GM03348 (cell line): ENCODE results near the gene RALGAPA2.

ENCODE experiments used
- DNase-seq: peaks from one replicate; pipeline ENCODE4 v3.0.0; 2012; ENCODE audit warnings: low spot score

Gene RALGAPA2

DNA sequence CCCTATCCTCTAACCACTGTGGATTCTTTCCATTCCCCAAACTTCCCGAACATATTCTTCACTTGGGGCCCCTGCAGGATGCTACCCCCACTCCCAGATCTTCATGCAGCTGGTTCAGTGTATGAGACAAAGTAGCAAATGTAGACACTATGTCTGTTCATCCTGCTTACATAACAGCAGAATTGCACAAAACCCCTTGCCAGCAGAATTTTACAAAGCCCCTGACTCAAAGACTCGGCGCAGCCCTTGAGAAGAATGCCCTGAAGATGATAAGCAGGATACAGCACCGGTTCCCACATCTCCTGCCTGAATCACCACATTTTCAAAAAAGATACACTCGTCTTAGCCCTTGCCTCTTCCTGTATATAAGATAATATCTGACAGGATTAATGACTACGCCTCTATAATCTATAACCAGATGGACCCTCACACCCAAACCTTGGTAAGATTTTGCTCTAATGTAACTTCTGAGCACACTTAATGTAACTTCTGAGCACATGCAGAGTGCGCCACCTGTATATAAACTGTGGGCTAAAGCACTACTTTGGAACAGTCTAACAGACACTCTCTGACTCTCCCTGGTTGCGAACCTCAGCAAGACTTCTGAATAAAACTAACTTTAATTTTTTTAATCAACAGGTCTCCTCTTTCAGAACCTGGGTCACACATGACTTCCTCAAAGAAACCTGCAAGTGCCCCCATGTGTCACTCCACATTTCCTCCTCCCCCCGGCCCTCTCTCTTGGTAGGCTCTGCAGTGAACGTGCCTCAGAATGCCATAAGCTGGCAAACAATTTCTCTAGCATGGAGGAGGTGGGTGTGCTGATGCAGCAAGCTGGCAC lies 28.7 kb downstream of the RALGAPA2 start:
- no peak for DNase-seq

DNA sequence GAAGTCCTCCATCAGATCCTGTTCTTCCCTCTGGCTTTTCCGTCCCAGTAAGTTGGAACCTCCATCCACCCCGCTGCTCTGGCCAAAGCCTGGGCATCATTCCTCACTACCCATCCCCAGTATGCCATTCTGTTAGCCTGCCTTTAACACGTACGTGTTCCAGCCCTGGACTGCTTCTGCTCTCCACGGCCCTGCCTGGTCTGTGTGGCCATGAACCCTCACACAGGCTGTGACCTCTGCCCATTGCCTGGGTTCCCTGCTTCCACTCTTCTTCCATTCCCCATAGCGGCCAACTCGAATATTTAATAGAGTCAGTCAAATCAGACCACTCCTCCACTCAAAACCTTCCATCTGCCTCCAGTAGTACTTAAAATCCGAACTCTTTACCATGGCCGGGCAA lies 29.4 kb downstream of the RALGAPA2 start:
- DNase-seq, result no peak

- DNase-seq, result no peak
Observed at GRCh38 chr20:20680991-20681508, 31.4 kb downstream of the RALGAPA2 start.

DNA sequence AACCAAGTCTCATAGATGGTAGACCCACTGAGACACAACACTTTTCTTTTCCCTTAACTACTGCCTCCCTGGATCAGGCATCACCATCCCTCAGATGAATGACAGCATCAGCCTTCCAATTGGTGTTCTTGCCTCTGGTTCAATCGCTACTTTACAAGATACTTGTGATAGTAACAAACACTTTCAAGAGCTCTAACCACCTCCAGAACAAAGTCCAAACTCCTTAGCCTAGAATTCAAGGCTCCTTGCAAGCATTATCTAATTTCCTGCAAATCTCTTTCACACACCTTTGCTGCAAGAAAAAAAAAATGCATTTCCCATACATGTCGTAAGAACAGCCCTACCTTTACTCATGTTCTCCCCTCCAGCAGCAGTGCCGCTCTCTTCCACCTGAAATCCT lies 33.1 kb downstream of the RALGAPA2 start:
- no peak for DNase-seq

DNA sequence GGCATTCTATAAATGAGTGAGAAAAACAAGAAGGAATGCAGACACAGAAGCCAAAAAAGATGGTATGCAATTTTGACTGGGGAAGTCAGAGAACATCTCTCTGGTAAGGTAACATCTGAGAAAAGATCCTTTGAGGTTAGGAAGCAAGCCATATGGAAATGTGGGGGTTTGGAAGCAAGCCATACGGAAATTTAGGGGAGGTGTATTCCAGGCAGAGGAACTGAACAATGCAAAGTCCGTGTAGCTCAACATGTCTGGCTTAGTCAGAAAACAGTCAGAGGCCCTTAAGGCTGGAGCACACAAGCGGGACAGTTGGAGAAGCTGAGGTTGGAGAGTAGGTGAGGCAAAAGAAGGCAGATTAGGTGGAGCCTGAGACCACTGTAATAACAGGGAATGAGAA lies 35.3 kb downstream of the RALGAPA2 start:
- peak; percentile 11 for DNase-seq

GRCh38 chr20:20668639-20669038 lies 43.8 kb downstream of the RALGAPA2 start:
- DNase-seq, result peak; percentile 9

- no peak for DNase-seq
Observed at GRCh38 chr20:20666359-20666758, 46.1 kb downstream of the RALGAPA2 start.

- DNase-seq, result no peak
Observed at GRCh38 chr20:20665606-20666332, 46.7 kb downstream of the RALGAPA2 start.

GRCh38 chr20:20664795-20665589 lies 47.5 kb downstream of the RALGAPA2 start:
- DNase-seq, result no peak

DNA sequence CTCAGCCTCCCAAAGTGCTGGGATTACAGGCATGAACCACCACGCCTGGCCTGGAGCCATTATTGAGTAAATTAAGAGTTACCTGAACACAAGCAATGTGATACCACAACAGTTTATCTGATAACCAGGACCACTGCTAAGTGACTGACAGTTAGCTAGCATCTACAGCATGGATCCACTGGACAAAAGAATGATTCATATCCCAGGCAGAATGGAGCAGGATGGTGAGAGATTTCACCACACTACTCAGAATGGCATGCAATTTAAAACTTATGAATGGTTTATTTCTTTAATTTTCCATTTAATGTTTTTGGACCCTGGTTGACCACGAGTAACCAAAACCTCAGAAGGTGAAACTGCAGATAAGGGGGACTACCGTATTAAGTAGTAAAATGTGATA lies 48.6 kb downstream of the RALGAPA2 start:
- no peak for DNase-seq

DNA sequence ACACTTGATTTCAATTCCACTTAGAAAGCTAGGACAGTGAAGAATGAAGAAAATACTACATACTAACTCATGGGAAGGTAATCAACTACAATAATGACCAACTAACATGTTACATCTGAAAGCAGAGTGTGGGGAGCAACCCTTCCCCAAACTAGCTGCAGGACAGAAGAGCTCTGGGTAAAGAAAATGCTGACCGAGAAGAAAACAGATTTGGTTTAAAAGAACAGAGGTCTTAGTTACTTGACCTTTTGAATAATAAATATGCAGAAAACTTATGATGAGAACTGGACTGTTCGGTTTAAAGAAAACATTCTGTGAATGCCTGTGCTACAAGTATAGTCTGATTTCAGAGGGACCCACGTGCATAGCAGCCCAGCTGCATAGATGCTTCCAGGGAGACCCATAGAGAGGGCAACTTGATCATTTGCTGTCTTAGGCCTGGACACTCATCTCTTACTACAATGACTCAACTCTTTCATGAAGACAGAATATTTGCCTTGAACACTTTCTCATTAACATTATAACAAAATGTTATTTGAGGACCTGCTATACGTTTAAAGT lies 53.5 kb downstream of the RALGAPA2 start:
- DNase-seq, result no peak

- DNase-seq, result no peak
Observed at GRCh38 chr20:20658123-20658522, 54.3 kb downstream of the RALGAPA2 start.

GRCh38 chr20:20657092-20657491 lies 55.4 kb downstream of the RALGAPA2 start:
- DNase-seq, result no peak

DNA sequence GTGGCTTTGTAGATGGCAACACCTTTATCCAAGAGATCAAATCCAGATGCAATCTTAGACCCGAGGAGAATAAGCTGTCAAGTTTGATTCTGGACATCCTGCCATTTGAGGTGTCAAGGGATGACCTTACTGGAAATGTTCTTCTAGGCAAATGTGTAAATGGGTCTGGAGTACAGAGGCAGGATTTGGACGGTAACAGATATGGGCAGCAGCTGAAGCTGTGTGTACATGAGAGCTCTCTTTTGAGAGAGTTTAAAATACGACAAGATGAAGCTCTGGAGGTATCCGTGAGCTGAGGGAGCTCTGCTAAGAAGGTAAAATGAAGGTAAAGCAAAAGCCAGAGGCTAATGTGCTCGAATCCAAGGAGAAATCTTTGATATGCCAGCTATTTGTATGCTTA lies 56.6 kb downstream of the RALGAPA2 start:
- DNase-seq, result no peak

GRCh38 chr20:20649945-20650344 lies 62.5 kb downstream of the RALGAPA2 start:
- no peak for DNase-seq

DNA sequence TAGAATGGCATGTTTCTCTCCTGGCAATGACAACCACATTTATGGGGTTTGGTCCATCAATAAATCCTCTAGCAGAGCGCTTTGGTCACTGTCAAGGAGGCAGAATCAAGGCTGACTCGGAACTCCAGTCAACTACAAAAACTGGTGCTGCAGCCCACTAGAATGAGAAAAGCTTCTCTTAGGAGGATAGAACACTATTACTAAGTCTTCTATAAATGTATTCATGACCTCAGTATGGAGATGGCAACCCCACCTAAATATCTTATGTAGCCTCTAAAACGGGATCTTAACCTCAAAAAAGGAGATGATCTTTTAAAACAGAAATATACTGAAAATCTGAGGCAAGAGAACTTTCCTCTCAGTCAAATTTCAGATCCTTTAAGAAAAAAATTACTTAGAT lies 68.5 kb downstream of the RALGAPA2 start:
- DNase-seq, result no peak

DNA sequence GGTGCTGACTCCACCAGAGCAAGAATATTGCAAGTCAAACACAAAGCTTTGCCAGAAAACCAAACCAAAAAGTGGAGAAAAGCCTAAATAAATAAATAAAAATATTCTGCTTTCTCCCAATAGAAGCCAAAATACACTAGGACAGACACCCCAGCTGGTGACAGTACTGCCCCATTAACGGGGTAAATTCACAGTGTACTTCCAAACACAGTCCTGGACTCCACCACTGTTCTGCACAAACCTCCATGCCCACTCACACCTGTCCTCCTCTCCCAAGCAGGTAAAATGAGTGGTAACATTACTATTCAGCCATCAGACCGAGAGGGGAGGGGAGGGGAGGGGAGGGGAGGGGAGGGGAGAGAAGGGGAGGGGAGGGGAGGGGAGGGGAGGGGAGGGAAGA lies 70.7 kb downstream of the RALGAPA2 start:
- DNase-seq, result no peak

- DNase-seq, result no peak
Observed at GRCh38 chr20:20638878-20639277, 73.6 kb downstream of the RALGAPA2 start.

DNA sequence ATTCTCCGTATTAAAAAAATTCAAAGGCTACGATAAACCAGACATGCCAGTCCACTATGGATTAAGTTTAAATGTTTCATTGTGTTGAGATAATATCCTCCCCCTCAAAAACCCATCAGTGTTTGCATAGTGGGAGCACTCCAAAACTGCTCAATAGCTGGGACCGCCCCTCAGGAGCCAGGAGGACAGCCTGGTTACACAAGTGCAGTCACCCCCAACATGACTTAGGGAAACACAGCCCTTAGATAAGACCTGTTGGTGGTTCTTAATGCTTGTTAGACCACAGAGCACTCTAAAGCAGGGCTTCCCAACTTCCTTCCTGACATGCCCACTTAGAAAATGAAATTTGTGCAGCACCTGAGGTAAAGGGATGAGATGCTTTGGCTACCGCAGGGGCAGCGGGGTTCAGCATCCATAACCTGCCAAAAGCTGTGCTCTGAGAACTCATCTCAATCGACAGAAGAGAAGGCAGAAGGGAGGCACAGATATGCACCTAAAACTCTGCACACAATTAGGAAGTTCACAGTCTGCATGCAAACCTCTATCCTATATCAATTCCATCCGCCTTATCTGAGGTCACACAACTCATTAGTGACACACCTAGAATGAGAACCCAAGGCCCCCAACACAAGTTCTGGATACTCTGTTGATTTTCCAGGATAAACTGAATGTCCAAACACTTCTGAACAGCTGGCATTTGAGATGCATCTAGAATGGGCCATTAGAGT lies 74.3 kb downstream of the RALGAPA2 start:
- DNase-seq, result no peak

DNA sequence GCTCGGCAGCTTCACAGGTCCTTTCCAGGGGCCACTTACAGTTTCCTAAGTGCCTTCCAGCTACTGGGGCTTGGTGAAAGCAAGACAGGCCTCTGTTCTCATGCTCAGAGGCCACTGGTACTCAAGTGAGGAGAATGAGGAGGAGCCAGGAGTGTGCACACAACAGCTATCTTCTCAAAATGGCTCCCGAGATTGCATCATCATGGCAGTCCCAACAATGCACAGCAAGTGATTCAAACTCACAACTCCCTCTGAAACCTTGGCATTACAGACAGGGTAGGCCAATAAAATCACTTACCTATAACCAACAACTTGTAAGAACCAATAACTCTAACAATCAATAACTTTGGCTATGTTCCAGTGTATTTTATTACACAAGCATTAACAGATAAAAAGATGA lies 77.4 kb downstream of the RALGAPA2 start:
- DNase-seq, result no peak

- no peak for DNase-seq
Observed at GRCh38 chr20:20632644-20633043, 79.8 kb downstream of the RALGAPA2 start.
